Left renal pelvis (tissue), 4 donors: Measurements from ENCODE around the gene RTN4R. TPM values are rescaled to one million over a fixed set of nuclear protein-coding genes. Genes with fewer than 3 reads are reported as not detected.

ENCODE experiments used
- polyA plus RNA-seq, 4 donors: library from polyadenylated mRNA; unstranded; fragments of 120-200 nt; gene quantifications; one replicate each; pipeline ENCODE4 v1.2.1, GENCODE V29; 2013; ENCODE audit not compliant: insufficient read length in 4 of 4

RTN4R gene
- polyA plus RNA-seq, 4 donors: 4.5 to 18.0 (median 7.2) TPM

Other genes starting within 250 kb of the RTN4R start
- 10 to 100 TPM in 3 of 4 donors, 1 to 10 TPM in 1; 8.9 to 14.6 (median 11.4) TPM for gene TANGO2, start 247.2 kb downstream of the RTN4R start, polyA plus RNA-seq
- gene DGCR8, start 188.1 kb downstream of the RTN4R start, polyA plus RNA-seq: 10 to 100 TPM; 29.6 to 62.1 (median 44.5) TPM
- 100 to 1,000 TPM; 135 to 205 (median 183) TPM for gene RANBP1, start 152.2 kb downstream of the RTN4R start, polyA plus RNA-seq
- 10 to 100 TPM; 38.5 to 65.0 (median 42.5) TPM for gene TRMT2A, start 151.1 kb downstream of the RTN4R start, polyA plus RNA-seq
- 10 to 100 TPM; 32.9 to 63.5 (median 43.9) TPM for gene ZDHHC8, start 136.5 kb downstream of the RTN4R start, polyA plus RNA-seq
- 1 to 10 TPM in 3 of 4 donors, under 1 TPM in 1; 0.34 to 2.3 (median 1.4) TPM for gene CCDC188, start 117.3 kb downstream of the RTN4R start, polyA plus RNA-seq
- 10 to 100 TPM; 41.8 to 61.4 (median 45.7) TPM for gene DGCR6L, start 51.7 kb upstream of the RTN4R start, polyA plus RNA-seq
- 10 to 100 TPM; 13.6 to 21.8 (median 15.9) TPM for gene ZNF74, start 125.8 kb upstream of the RTN4R start, polyA plus RNA-seq
- gene SCARF2, start 169.5 kb upstream of the RTN4R start, polyA plus RNA-seq: 10 to 100 TPM; 15.6 to 39.7 (median 22.4) TPM
- gene KLHL22, start 227.5 kb upstream of the RTN4R start, polyA plus RNA-seq: 10 to 100 TPM; 26.7 to 43.0 (median 34.2) TPM
- gene MED15, start 239.3 kb upstream of the RTN4R start, polyA plus RNA-seq: 10 to 100 TPM; 33.3 to 64.4 (median 38.6) TPM